RWPE2 (cell line): ENCODE data around the gene NAA25.

Experiments used
- ATAC-seq: fragments of 200-7000 bp; cut with Tn5 transposase; 3 replicates; pipeline ENCODE4 v1.9.1; 2021; ENCODE audit warnings: low read depth
- DNase-seq: peaks from one replicate; pipeline ENCODE4 v3.0.0-alpha.2; 2020; ENCODE audit warnings: low spot score
- H3K27ac ChIP-seq: fragments of 450-650 bp; 2 replicates; pipeline ENCODE4 v1.5.1; 2017; ENCODE audit warnings: mild to moderate bottlenecking; ENCODE audit not compliant: poor library complexity, severe bottlenecking
- H3K27me3 ChIP-seq: fragments of 250-450 bp; sonication (Bioruptor Pico); 2 replicates; pipeline ENCODE4 v1.5.1; 2021; ENCODE audit warnings: mild to moderate bottlenecking, moderate library complexity; ENCODE audit not compliant: insufficient read depth, poor library complexity, severe bottlenecking
- H3K36me3 ChIP-seq: fragments of 250-450 bp; sonication (Bioruptor Pico); 2 replicates; pipeline ENCODE4 v1.5.1; 2020; ENCODE audit warnings: low read depth, mild to moderate bottlenecking, moderate library complexity
- H3K4me1 ChIP-seq: fragments of 250-450 bp; sonication (Bioruptor Pico); 2 replicates; pipeline ENCODE4 v1.5.1; 2021; ENCODE audit warnings: mild to moderate bottlenecking, moderate library complexity; ENCODE audit not compliant: insufficient read depth, poor library complexity, severe bottlenecking
- H3K4me3 ChIP-seq: fragments of 250-450 bp; sonication (Bioruptor Pico); 2 replicates; pipeline ENCODE4 v1.5.1; 2021; ENCODE audit warnings: mild to moderate bottlenecking, moderate library complexity; ENCODE audit not compliant: severe bottlenecking
- H3K9me3 ChIP-seq: fragments of 250-450 bp; sonication (Bioruptor Pico); 2 replicates; pipeline ENCODE4 v1.5.1; 2021; ENCODE audit warnings: mild to moderate bottlenecking, moderate library complexity; ENCODE audit not compliant: severe bottlenecking
- TF ChIP-seq, protein P1 (sequence below): fragments of 450-650 bp; IDR thresholded peaks from one replicate; pipeline ENCODE4 v1.5.1; 2017; ENCODE audit warnings: mild to moderate bottlenecking, moderate library complexity; ENCODE audit not compliant: poor library complexity, severe bottlenecking

The NAA25 gene

DNA sequence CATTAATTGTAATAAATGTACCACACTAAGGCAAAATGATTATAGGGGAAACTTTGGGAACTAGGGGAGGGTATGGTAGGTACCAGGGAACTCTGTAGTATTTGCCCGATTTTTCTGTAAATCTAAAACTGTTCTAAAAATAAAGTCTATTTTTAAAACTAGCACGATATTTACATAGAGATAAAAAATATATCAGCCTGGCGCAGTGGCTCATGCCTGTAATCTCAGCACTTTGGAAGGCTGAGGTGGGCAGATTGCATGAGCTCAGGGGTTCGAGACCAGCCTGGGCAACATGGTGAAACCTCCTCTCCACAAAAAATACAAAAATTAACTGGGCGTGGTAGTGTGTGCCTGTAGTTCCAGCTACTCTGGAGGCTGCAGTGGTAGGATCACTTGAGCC lies 128.0 kb downstream of the NAA25 start:
- Histone ChIP-seq H3K27ac (no peak overlapping the region), H3K36me3 (no peaks in the 10 kb centered on the region), H3K9me3 (no peaks in the 10 kb centered on the region), H3K4me3 (no peak overlapping the region), H3K4me1 (peaks cover 4% of the 10 kb centered on the region), H3K27me3 (no peaks in the 10 kb centered on the region)
- no peak for DNase-seq
- ATAC-seq: no peak
- TF ChIP-seq, protein P1, sequence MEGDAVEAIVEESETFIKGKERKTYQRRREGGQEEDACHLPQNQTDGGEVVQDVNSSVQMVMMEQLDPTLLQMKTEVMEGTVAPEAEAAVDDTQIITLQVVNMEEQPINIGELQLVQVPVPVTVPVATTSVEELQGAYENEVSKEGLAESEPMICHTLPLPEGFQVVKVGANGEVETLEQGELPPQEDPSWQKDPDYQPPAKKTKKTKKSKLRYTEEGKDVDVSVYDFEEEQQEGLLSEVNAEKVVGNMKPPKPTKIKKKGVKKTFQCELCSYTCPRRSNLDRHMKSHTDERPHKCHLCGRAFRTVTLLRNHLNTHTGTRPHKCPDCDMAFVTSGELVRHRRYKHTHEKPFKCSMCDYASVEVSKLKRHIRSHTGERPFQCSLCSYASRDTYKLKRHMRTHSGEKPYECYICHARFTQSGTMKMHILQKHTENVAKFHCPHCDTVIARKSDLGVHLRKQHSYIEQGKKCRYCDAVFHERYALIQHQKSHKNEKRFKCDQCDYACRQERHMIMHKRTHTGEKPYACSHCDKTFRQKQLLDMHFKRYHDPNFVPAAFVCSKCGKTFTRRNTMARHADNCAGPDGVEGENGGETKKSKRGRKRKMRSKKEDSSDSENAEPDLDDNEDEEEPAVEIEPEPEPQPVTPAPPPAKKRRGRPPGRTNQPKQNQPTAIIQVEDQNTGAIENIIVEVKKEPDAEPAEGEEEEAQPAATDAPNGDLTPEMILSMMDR: no peak

DNA sequence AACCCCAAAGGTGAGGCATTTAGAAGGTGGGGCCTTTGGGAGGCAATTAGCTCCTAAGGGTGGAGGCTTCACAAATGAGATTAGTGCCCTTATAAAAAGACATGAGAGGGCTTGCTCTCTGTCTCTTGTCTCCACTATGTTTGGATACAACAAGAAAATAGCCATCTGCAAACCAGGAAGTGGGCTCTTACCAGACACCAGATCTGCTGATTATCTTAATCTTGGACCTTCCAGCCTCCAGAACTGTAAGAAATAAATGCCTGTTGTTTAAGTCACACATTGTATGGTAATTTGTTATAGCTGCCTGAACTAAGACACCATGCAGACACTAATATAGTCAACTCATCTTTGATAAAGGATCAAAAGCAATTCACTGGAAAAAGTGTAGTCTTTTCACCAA lies 130.0 kb downstream of the NAA25 start:
- ATAC-seq (no peak), DNase-seq (no peak)
- H3K36me3 ChIP-seq: no peaks in the 10 kb centered on the region
- TF ChIP-seq, protein P1: no peak
- no peaks in the 10 kb centered on the region for H3K9me3 ChIP-seq
- H3K4me3 ChIP-seq: no peak overlapping the region
- H3K4me1 ChIP-seq: peaks cover 4% of the 10 kb centered on the region
- H3K27me3 ChIP-seq: no peaks in the 10 kb centered on the region
- no peak overlapping the region for H3K27ac ChIP-seq

DNA sequence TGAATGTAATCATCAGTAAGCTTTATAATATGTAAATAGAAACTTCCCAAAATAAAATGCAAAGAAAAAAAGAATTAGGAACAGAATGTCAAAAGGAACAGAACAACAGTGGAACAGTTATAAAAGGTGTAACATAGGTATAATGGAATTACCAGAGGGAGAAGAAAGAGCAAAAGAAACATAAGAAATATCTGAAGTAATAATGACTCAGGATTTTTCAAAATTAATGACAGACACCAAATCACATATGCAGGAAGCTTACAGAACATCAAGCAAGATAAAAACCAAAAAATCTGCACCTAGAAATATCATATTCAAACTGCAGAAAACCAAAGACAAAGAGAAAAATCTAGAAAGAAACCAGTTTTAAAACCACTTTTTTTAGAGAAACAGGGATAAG lies 131.7 kb downstream of the NAA25 start:
- H3K9me3 ChIP-seq: no peaks in the 10 kb centered on the region
- H3K36me3 ChIP-seq: no peaks in the 10 kb centered on the region
- H3K4me3 ChIP-seq: no peak overlapping the region
- TF ChIP-seq, protein P1: no peak
- DNase-seq (no peak), ATAC-seq (no peak)
- H3K27ac ChIP-seq: no peak overlapping the region
- no peaks in the 10 kb centered on the region for H3K27me3 ChIP-seq
- H3K4me1 ChIP-seq: peaks cover 3% of the 10 kb centered on the region
